HS-27A (cell line): ENCODE measurements around the gene D2HGDH.
"Not testable (repeated sequence)": the region's sequence is repeated elsewhere in the genome, so short reads cannot be mapped to it uniquely, and the experiment has no call there.

Source experiments
- DNase-seq: peaks from one replicate; pipeline ENCODE4 v3.0.0-alpha.2; 2012; ENCODE audit warnings: low read depth, missing footprints

D2HGDH gene

GRCh38 chr2:241748468-241749256, 14.2 kb downstream of the D2HGDH start:
- no peak for DNase-seq

GRCh38 chr2:241750076-241750840, 15.8 kb downstream of the D2HGDH start:
- no peak for DNase-seq

GRCh38 chr2:241751152-241751551, 16.7 kb downstream of the D2HGDH start:
- DNase-seq: no peak

- no peak for DNase-seq
These were observed 17.3 kb downstream of the D2HGDH start for GRCh38 chr2:241751776-241752175.

- DNase-seq: no peak
These were observed 17.8 kb downstream of the D2HGDH start for GRCh38 chr2:241752253-241752652.

GRCh38 chr2:241752689-241753276, 18.4 kb downstream of the D2HGDH start:
- DNase-seq: no peak

- DNase-seq: no peak
These were observed 19.1 kb downstream of the D2HGDH start for GRCh38 chr2:241753493-241753892.

- DNase-seq: no peak
These were observed 19.6 kb downstream of the D2HGDH start for GRCh38 chr2:241754042-241754441.

- DNase-seq: no peak
These were observed 20.7 kb downstream of the D2HGDH start for GRCh38 chr2:241755166-241755565.

GRCh38 chr2:241755777-241756176, 21.3 kb downstream of the D2HGDH start:
- DNase-seq: no peak

GRCh38 chr2:241759067-241759807, 24.8 kb downstream of the D2HGDH start:
- no peak for DNase-seq

GRCh38 chr2:241759893-241760292, 25.5 kb downstream of the D2HGDH start:
- not testable (repeated sequence) for DNase-seq

GRCh38 chr2:241760301-241760771, 25.9 kb downstream of the D2HGDH start:
- no peak for DNase-seq

GRCh38 chr2:241762321-241762932, 28.0 kb downstream of the D2HGDH start:
- DNase-seq: no peak

- no peak for DNase-seq
These were observed 28.5 kb downstream of the D2HGDH start for GRCh38 chr2:241762933-241763369.

GRCh38 chr2:241763551-241764274, 29.3 kb downstream of the D2HGDH start:
- no peak for DNase-seq

GRCh38 chr2:241764275-241765241, 30.1 kb downstream of the D2HGDH start:
- no peak for DNase-seq

- DNase-seq: no peak
These were observed 33.2 kb downstream of the D2HGDH start for GRCh38 chr2:241767464-241768250.

GRCh38 chr2:241768251-241768711, 33.9 kb downstream of the D2HGDH start:
- DNase-seq: no peak
